CD4-positive, alpha-beta memory T cell (primary cell): ENCODE measurements around the gene TPRG1L. TPM values are rescaled to one million over a fixed set of nuclear protein-coding genes. Genes with fewer than 3 reads are reported as not detected.

Experiments
- CTCF ChIA-PET: fragments of 350-600 bp; sonication (Branson Sonifier 250); formaldehyde crosslinking; loops from one replicate; lab custom pipeline; 2021; ENCODE audit warnings: inconsistent platforms; ENCODE audit not compliant: partially characterized antibody; lab: Charles Lee
- POLR2A ChIA-PET: fragments of 350-600 bp; sonication (Branson Sonifier 250); formaldehyde crosslinking; loops from one replicate; lab custom pipeline; 2021; ENCODE audit not compliant: partially characterized antibody; lab: Charles Lee
- DNase-seq, 5 donors: peaks; one replicate each; pipeline versions ENCODE4 v3.0.0 to v3.0.0-alpha.2; 2020 to 2022; ENCODE audit warnings: mixed read lengths in 1 of 5
- H3K27ac ChIP-seq: one replicate; pipeline ENCODE4 v1.7.0; 2013; ENCODE audit warnings: low read depth, low read length
- H3K27me3 ChIP-seq: 2 replicates; pipeline ENCODE4 v1.7.0; 2013; ENCODE audit warnings: mild to moderate bottlenecking, low read length, moderate library complexity; ENCODE audit not compliant: insufficient read depth
- H3K36me3 ChIP-seq: 2 replicates; pipeline ENCODE4 v1.7.0; 2013; ENCODE audit warnings: mild to moderate bottlenecking, low read length, moderate library complexity; ENCODE audit not compliant: insufficient read depth
- H3K4me1 ChIP-seq: 2 replicates; pipeline ENCODE4 v1.7.0; 2013; ENCODE audit warnings: mild to moderate bottlenecking, low read length, moderate library complexity; ENCODE audit not compliant: insufficient read depth
- H3K4me3 ChIP-seq, 2 donors: one replicate each; pipeline ENCODE4 v1.7.0; 2013; ENCODE audit warnings: low read length in 2 of 2, mild to moderate bottlenecking in 1 of 2
- H3K9me3 ChIP-seq, 2 donors: one replicate each; pipeline ENCODE4 v1.7.0; 2013; ENCODE audit warnings: low read length in 2 of 2, control low read depth in 1 of 2; ENCODE audit not compliant: control insufficient read depth in 1 of 2
- H3K27ac Mint-ChIP-seq, 7 donors: one replicate each; pipeline ENCODE4 v1.8.0; 2020 to 2021; ENCODE audit warnings: mixed read lengths in 7 of 7, mild to moderate bottlenecking in 6 of 7, inconsistent platforms in 3 of 7, moderate library complexity in 3 of 7
- H3K27me3 Mint-ChIP-seq, 2 donors: one replicate each; pipeline ENCODE4 v1.8.0; 2020 to 2021; ENCODE audit warnings: mixed read lengths in 2 of 2
- H3K36me3 Mint-ChIP-seq, 2 donors: one replicate each; pipeline ENCODE4 v1.8.0; 2020 to 2021; ENCODE audit warnings: mixed read lengths in 2 of 2, inconsistent platforms in 1 of 2, mild to moderate bottlenecking in 1 of 2
- H3K4me1 Mint-ChIP-seq, 4 donors: one replicate each; pipeline ENCODE4 v1.8.0; 2020 to 2021; ENCODE audit warnings: mixed read lengths in 4 of 4, mild to moderate bottlenecking in 1 of 4
- H3K4me3 Mint-ChIP-seq, 8 donors: one replicate each; pipeline ENCODE4 v1.8.0; 2020 to 2021; ENCODE audit warnings: mixed read lengths in 8 of 8, mild to moderate bottlenecking in 7 of 8, moderate library complexity in 6 of 8, inconsistent platforms in 3 of 8
- H3K9me3 Mint-ChIP-seq, 8 donors: one replicate each; pipeline ENCODE4 v1.8.0; 2020 to 2021; ENCODE audit warnings: mixed read lengths in 8 of 8, mild to moderate bottlenecking in 5 of 8, inconsistent platforms in 3 of 8, moderate library complexity in 1 of 8
- intact Hi-C: fragments of 100-400 bp; cut with micrococcal nuclease; formaldehyde crosslinking; loops from one replicate; pipeline ENCODE4 v1.15.1; 2023
- polyA plus RNA-seq, 2 donors: library from polyadenylated mRNA; unstranded; fragments of 300-500 nt; fragmentation: Illumina TruSeq; gene quantifications; one replicate each; pipeline ENCODE4 v1.2.3, GENCODE V29; 2021
- total RNA-seq, 2 experiments: library from RNA; stranded (reverse); gene quantifications; one replicate each; pipeline ENCODE4 v1.2.3, GENCODE V29; 2021

TPRG1L gene
- total and polyA plus RNA-seq, 4 experiments from 2014 or later: 41.4 to 59.5 (median 52.2) TPM

- H3K27ac Mint-ChIP-seq: peak overlapping the region in 1 of 7 donors; percentile 50
- DNase-seq: no peak
- CTCF ChIA-PET: no interaction called here
- POLR2A ChIA-PET: no interaction called here
- peaks cover 3 to 33% (median 12%) of the 10 kb centered on the region in 4 donors for H3K4me1 Mint-ChIP-seq
- H3K4me1 ChIP-seq: peaks cover 11% of the 10 kb centered on the region
- peak overlapping the region in 1 of 8 donors; percentile 34 for H3K4me3 Mint-ChIP-seq
- H3K27ac ChIP-seq: no peak overlapping the region
- no peaks in the 10 kb centered on the region for H3K9me3 ChIP-seq
- peaks cover 2 to 10% of the 10 kb centered on the region in 2 donors for H3K27me3 Mint-ChIP-seq
- intact Hi-C loops: no loop called here
- H3K36me3 Mint-ChIP-seq: no peaks in the 10 kb centered on the region
- H3K27me3 ChIP-seq: no peaks in the 10 kb centered on the region
- H3K9me3 Mint-ChIP-seq: peaks cover 0 to 2% (median 0%) of the 10 kb centered on the region in 8 donors
- no peaks in the 10 kb centered on the region for H3K36me3 ChIP-seq
- no peak overlapping the region for H3K4me3 ChIP-seq
Observed at GRCh38 chr1:3677484-3677883, 52.7 kb downstream of the TPRG1L start.

GRCh38 chr1:3678361-3679097 is 53.7 kb downstream of the TPRG1L start:
- intact Hi-C loops: no loop called here
- no peaks in the 10 kb centered on the region for H3K36me3 ChIP-seq
- H3K27me3 ChIP-seq: no peaks in the 10 kb centered on the region
- Mint-ChIP-seq H3K4me3 (no peak overlapping the region), H3K27me3 (peaks cover 2 to 9% of the 10 kb centered on the region in 2 donors), H3K36me3 (no peaks in the 10 kb centered on the region), H3K27ac (peak overlapping the region in 2 of 7 donors; percentile 35 to 50), H3K4me1 (peaks cover under 1 to 27% (median 10%) of the 10 kb centered on the region in 4 donors), H3K9me3 (peaks cover 0 to 2% (median 0%) of the 10 kb centered on the region in 8 donors)
- ChIA-PET CTCF (no interaction called here), POLR2A (no interaction called here)
- H3K4me1 ChIP-seq: peaks cover 11% of the 10 kb centered on the region
- no peaks in the 10 kb centered on the region for H3K9me3 ChIP-seq
- peak in 1 of 5 donors; percentile 12 for DNase-seq
- no peak overlapping the region for H3K27ac ChIP-seq
- H3K4me3 ChIP-seq: no peak overlapping the region

GRCh38 chr1:3679098-3679555 is 54.3 kb downstream of the TPRG1L start:
- Mint-ChIP-seq H3K27me3 (peaks cover 2 to 8% of the 10 kb centered on the region in 2 donors), H3K27ac (peak overlapping the region in 2 of 7 donors; percentile 25 to 69), H3K9me3 (peaks cover 0 to 2% (median 0%) of the 10 kb centered on the region in 8 donors), H3K4me3 (peak overlapping the region in 1 of 8 donors; percentile 29), H3K4me1 (peaks cover 0 to 24% (median 9%) of the 10 kb centered on the region in 4 donors), H3K36me3 (no peaks in the 10 kb centered on the region)
- no peak overlapping the region for H3K27ac ChIP-seq
- no peaks in the 10 kb centered on the region for H3K9me3 ChIP-seq
- ChIA-PET CTCF (no interaction called here), POLR2A (no interaction called here)
- H3K27me3 ChIP-seq: no peaks in the 10 kb centered on the region
- peak in 1 of 5 donors; percentile 29 for DNase-seq
- intact Hi-C loops: no loop called here
- H3K4me1 ChIP-seq: peaks cover 11% of the 10 kb centered on the region
- H3K36me3 ChIP-seq: no peaks in the 10 kb centered on the region
- no peak overlapping the region for H3K4me3 ChIP-seq

Other genes starting within 250 kb of the TPRG1L start
- under 1 TPM; 0.20 to 0.22 TPM for gene ARHGEF16, start 170.3 kb upstream of the TPRG1L start, total RNA-seq
- under 1 TPM in 1 of 2 donors, not detected in 1; 0.16 TPM for gene ARHGEF16, start 170.3 kb upstream of the TPRG1L start, polyA plus RNA-seq
- gene MEGF6, start 13.5 kb upstream of the TPRG1L start, total RNA-seq: 100 to 1,000 TPM; 167 to 168 TPM
- gene MEGF6, start 13.5 kb upstream of the TPRG1L start, polyA plus RNA-seq: 1 to 10 TPM; 2.4 to 7.1 TPM
- 10 to 100 TPM; 39.0 to 40.7 TPM for gene WRAP73, start 25.1 kb downstream of the TPRG1L start, total RNA-seq
- gene WRAP73, start 25.1 kb downstream of the TPRG1L start, polyA plus RNA-seq: 10 to 100 TPM; 24.4 to 30.1 TPM
- gene TP73, start 27.5 kb downstream of the TPRG1L start, total RNA-seq: under 1 TPM in 1 of 2 experiments, not detected in 1; 0.17 TPM
- under 1 TPM in 1 of 2 donors, not detected in 1; 0.15 TPM for gene TP73, start 27.5 kb downstream of the TPRG1L start, polyA plus RNA-seq
- gene CCDC27, start 127.4 kb downstream of the TPRG1L start, total RNA-seq: not detected
- gene CCDC27, start 127.4 kb downstream of the TPRG1L start, polyA plus RNA-seq: not detected
- 1 to 10 TPM; 3.1 to 4.7 TPM for gene SMIM1, start 147.7 kb downstream of the TPRG1L start, total RNA-seq
- gene SMIM1, start 147.7 kb downstream of the TPRG1L start, polyA plus RNA-seq: 1 to 10 TPM in 1 of 2 donors, under 1 TPM in 1; 0.52 to 1.5 TPM
- gene LRRC47, start 171.5 kb downstream of the TPRG1L start, total RNA-seq: 10 to 100 TPM; 54.5 to 58.0 TPM
- 10 to 100 TPM; 19.0 to 39.8 TPM for gene LRRC47, start 171.5 kb downstream of the TPRG1L start, polyA plus RNA-seq
- 10 to 100 TPM; 64.0 to 64.4 TPM for gene CEP104, start 232.2 kb downstream of the TPRG1L start, total RNA-seq
- gene CEP104, start 232.2 kb downstream of the TPRG1L start, polyA plus RNA-seq: 10 to 100 TPM; 10.3 to 30.7 TPM
- gene DFFB, start 232.5 kb downstream of the TPRG1L start, total RNA-seq: 10 to 100 TPM; 23.2 to 26.1 TPM
- gene DFFB, start 232.5 kb downstream of the TPRG1L start, polyA plus RNA-seq: 10 to 100 TPM in 1 of 2 donors, 1 to 10 TPM in 1; 8.2 to 13.0 TPM